SJCRH30 (cell line): Measurements from ENCODE around the gene MAVS. TPM values are rescaled to one million over a fixed set of nuclear protein-coding genes. Genes with fewer than 3 reads are reported as not detected.
A peak's percentile ranks its signal among the peaks of the same experiment; 100 is the strongest.

ENCODE experiments used
- DNase-seq, 2 experiments: peaks; one replicate each; pipeline ENCODE4 v3.0.0-alpha.2; 2015 to 2020
- H3K27ac ChIP-seq: fragments of 250-450 bp; sonication (Bioruptor Pico); 2 replicates; pipeline ENCODE4 v1.5.1; 2020; ENCODE audit warnings: mild to moderate bottlenecking, moderate library complexity
- H3K27me3 ChIP-seq: fragments of 250-450 bp; sonication (Bioruptor Pico); 2 replicates; pipeline ENCODE4 v1.5.1; 2020; ENCODE audit warnings: mild to moderate bottlenecking, moderate library complexity
- H3K36me3 ChIP-seq: fragments of 250-450 bp; sonication (Bioruptor Pico); 2 replicates; pipeline ENCODE4 v1.5.1; 2020; ENCODE audit warnings: mild to moderate bottlenecking, moderate library complexity
- H3K4me1 ChIP-seq: fragments of 250-450 bp; sonication (Bioruptor Pico); 2 replicates; pipeline ENCODE4 v1.5.1; 2020; ENCODE audit warnings: mild to moderate bottlenecking, moderate library complexity
- H3K4me3 ChIP-seq: fragments of 250-450 bp; sonication (Bioruptor Pico); 2 replicates; pipeline ENCODE4 v1.5.1; 2020; ENCODE audit warnings: mild to moderate bottlenecking, moderate library complexity
- H3K9me3 ChIP-seq: fragments of 250-450 bp; sonication (Bioruptor Pico); replicated peaks from 2 replicates; pipeline ENCODE4 v1.5.1; 2020; ENCODE audit warnings: mild to moderate bottlenecking, moderate library complexity
- total RNA-seq: library from RNA; depleted of rRNA; stranded (reverse); fragments of >200 nt; shearing (Covaris generic); gene quantifications from 2 replicates; pipeline ENCODE4 v1.2.3, GENCODE V29; 2014; rRNA removed

MAVS gene
- 26.4 and 28.9 TPM in 2 replicates for total RNA-seq

GRCh38 chr20:3846740-3847428 is at the start of gene MAVS:
MAVS (plus strand) TSS chr20:3846834; CDS start chr20:3854625, 7,791 bp downstream.
- peak; percentile 83 to 85 for DNase-seq
- no peaks in the 10 kb centered on the region for H3K27me3 ChIP-seq

GRCh38 chr20:3797226-3797545 is 49.4 kb upstream of the MAVS start:
- H3K9me3 ChIP-seq, result no peaks in the 10 kb centered on the region
- peaks cover 23% of the 10 kb centered on the region for H3K36me3 ChIP-seq
- no peaks in the 10 kb centered on the region for H3K27me3 ChIP-seq
- no peak for DNase-seq
- peak overlapping the region; percentile 92 for H3K27ac ChIP-seq
- H3K4me3 ChIP-seq, result peak overlapping the region; percentile 98
- H3K4me1 ChIP-seq, result peaks cover 30% of the 10 kb centered on the region

More at GRCh38 chr20:3846740-3847428, at the start of gene MAVS:
- Histone ChIP-seq H3K27ac (peak within 1 kb of the TSS; percentile 54), H3K36me3 (no peaks in the 10 kb centered on the region), H3K9me3 (no peaks in the 10 kb centered on the region), H3K4me1 (0 out of 2 replicates have a peak, but pooled peaks cover 3% of the 10 kb centered on the region), H3K4me3 (peak within 1 kb of the TSS; percentile 96)

GRCh38 chr20:3797592-3798372 is 48.9 kb upstream of the MAVS start:
- Histone ChIP-seq H3K36me3 (peaks cover 29% of the 10 kb centered on the region), H3K4me1 (peaks cover 30% of the 10 kb centered on the region), H3K27me3 (no peaks in the 10 kb centered on the region), H3K4me3 (peak overlapping the region; percentile 98), H3K9me3 (no peaks in the 10 kb centered on the region), H3K27ac (peak overlapping the region; percentile 92)
- no peak for DNase-seq

GRCh38 chr20:3798373-3798768 is 48.3 kb upstream of the MAVS start:
- H3K9me3 ChIP-seq, result no peaks in the 10 kb centered on the region
- peak overlapping the region; percentile 49 for H3K27ac ChIP-seq
- peaks cover 30% of the 10 kb centered on the region for H3K4me1 ChIP-seq
- no peak for DNase-seq
- peaks cover 35% of the 10 kb centered on the region for H3K36me3 ChIP-seq
- no peak overlapping the region for H3K4me3 ChIP-seq
- H3K27me3 ChIP-seq, result no peaks in the 10 kb centered on the region

- Histone ChIP-seq H3K27me3 (no peaks in the 10 kb centered on the region), H3K9me3 (no peaks in the 10 kb centered on the region), H3K27ac (peak overlapping the region; percentile 49), H3K4me1 (peaks cover 30% of the 10 kb centered on the region), H3K4me3 (no peak overlapping the region), H3K36me3 (peaks cover 40% of the 10 kb centered on the region)
- DNase-seq, result peak; percentile 70 to 78
These were observed 47.8 kb upstream of the MAVS start for GRCh38 chr20:3798908-3799248.

GRCh38 chr20:3800256-3800877 is 46.3 kb upstream of the MAVS start:
- H3K36me3 ChIP-seq, result peaks cover 52% of the 10 kb centered on the region
- H3K27ac ChIP-seq, result no peak overlapping the region
- no peak for DNase-seq
- H3K4me3 ChIP-seq, result no peak overlapping the region
- peaks cover 29% of the 10 kb centered on the region for H3K4me1 ChIP-seq
- no peaks in the 10 kb centered on the region for H3K27me3 ChIP-seq
- no peaks in the 10 kb centered on the region for H3K9me3 ChIP-seq

- Histone ChIP-seq H3K4me3 (no peak overlapping the region), H3K36me3 (peaks cover 57% of the 10 kb centered on the region), H3K27ac (no peak overlapping the region), H3K27me3 (no peaks in the 10 kb centered on the region), H3K9me3 (no peaks in the 10 kb centered on the region), H3K4me1 (peaks cover 26% of the 10 kb centered on the region)
- DNase-seq, result no peak
These were observed 45.8 kb upstream of the MAVS start for GRCh38 chr20:3800878-3801260.

GRCh38 chr20:3801299-3801698 is 45.3 kb upstream of the MAVS start:
- Histone ChIP-seq H3K4me3 (no peak overlapping the region), H3K9me3 (no peaks in the 10 kb centered on the region), H3K27me3 (no peaks in the 10 kb centered on the region), H3K27ac (no peak overlapping the region), H3K36me3 (peaks cover 61% of the 10 kb centered on the region), H3K4me1 (peaks cover 31% of the 10 kb centered on the region)
- no peak for DNase-seq

GRCh38 chr20:3801846-3802245 is 44.8 kb upstream of the MAVS start:
- Histone ChIP-seq H3K27ac (no peak overlapping the region), H3K27me3 (no peaks in the 10 kb centered on the region), H3K4me1 (peaks cover 35% of the 10 kb centered on the region), H3K4me3 (no peak overlapping the region), H3K9me3 (no peaks in the 10 kb centered on the region), H3K36me3 (peaks cover 60% of the 10 kb centered on the region)
- DNase-seq, result no peak

GRCh38 chr20:3802524-3803239 is 44.0 kb upstream of the MAVS start:
- Histone ChIP-seq H3K27me3 (no peaks in the 10 kb centered on the region), H3K4me1 (peaks cover 42% of the 10 kb centered on the region), H3K27ac (no peak overlapping the region), H3K9me3 (no peaks in the 10 kb centered on the region), H3K36me3 (peaks cover 60% of the 10 kb centered on the region), H3K4me3 (no peak overlapping the region)
- no peak for DNase-seq

- no peak for DNase-seq
- Histone ChIP-seq H3K36me3 (peaks cover 60% of the 10 kb centered on the region), H3K4me3 (no peak overlapping the region), H3K4me1 (peaks cover 45% of the 10 kb centered on the region), H3K27me3 (no peaks in the 10 kb centered on the region), H3K9me3 (no peaks in the 10 kb centered on the region), H3K27ac (no peak overlapping the region)
These were observed 43.3 kb upstream of the MAVS start for GRCh38 chr20:3803289-3803688.

- no peaks in the 10 kb centered on the region for H3K9me3 ChIP-seq
- peaks cover 60% of the 10 kb centered on the region for H3K36me3 ChIP-seq
- no peak for DNase-seq
- no peak overlapping the region for H3K4me3 ChIP-seq
- H3K27me3 ChIP-seq, result no peaks in the 10 kb centered on the region
- no peak overlapping the region for H3K27ac ChIP-seq
- peaks cover 41% of the 10 kb centered on the region for H3K4me1 ChIP-seq
These were observed 42.8 kb upstream of the MAVS start for GRCh38 chr20:3803854-3804253.

- peaks cover 60% of the 10 kb centered on the region for H3K36me3 ChIP-seq
- H3K27me3 ChIP-seq, result no peaks in the 10 kb centered on the region
- H3K4me3 ChIP-seq, result no peak overlapping the region
- no peak overlapping the region for H3K27ac ChIP-seq
- H3K9me3 ChIP-seq, result no peaks in the 10 kb centered on the region
- H3K4me1 ChIP-seq, result peaks cover 37% of the 10 kb centered on the region
- no peak for DNase-seq
These were observed 42.3 kb upstream of the MAVS start for GRCh38 chr20:3804254-3804751.

- DNase-seq, result no peak
- H3K4me3 ChIP-seq, result no peak overlapping the region
- H3K27ac ChIP-seq, result no peak overlapping the region
- peaks cover 32% of the 10 kb centered on the region for H3K4me1 ChIP-seq
- H3K9me3 ChIP-seq, result no peaks in the 10 kb centered on the region
- H3K27me3 ChIP-seq, result no peaks in the 10 kb centered on the region
- H3K36me3 ChIP-seq, result peaks cover 60% of the 10 kb centered on the region
These were observed 41.9 kb upstream of the MAVS start for GRCh38 chr20:3804781-3805180.
